ENCODE data around the gene ZFP64. TPM values are rescaled to one million over a fixed set of nuclear protein-coding genes. Genes with fewer than 3 reads are reported as not detected.

Gene ZFP64
- total RNA-seq, 2 donors from 2014 or later, result 6.3 to 10.4 TPM

DNA sequence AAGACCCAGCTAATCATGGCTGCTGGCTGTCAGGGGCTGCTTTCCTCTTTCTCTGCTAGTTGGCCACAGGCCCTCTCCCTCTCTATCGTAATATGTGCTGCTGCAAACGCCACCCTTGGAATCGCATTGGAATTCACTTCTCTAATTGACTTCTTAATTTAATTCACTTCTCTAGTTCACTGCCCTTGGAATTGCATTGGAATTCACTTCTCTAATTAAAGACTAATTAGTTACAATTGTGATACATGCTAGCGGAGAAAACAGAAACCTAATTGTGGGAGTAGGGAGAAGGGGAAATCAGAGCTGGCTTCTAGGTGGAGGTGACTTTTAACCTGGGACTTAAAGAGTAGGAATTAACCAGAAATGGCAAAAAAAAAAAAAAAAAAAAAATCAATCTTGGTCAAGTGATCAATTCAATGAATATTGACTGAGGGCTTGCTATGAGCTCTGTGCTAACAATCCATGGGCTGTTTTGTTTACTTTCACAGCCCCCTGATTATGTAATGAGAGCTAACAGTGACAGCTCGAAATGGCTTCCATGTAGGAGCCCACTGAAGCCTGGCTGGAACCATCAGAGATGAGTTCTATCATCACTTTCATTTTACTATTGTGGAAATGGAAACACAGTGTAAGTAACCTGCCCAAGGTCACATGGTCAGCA is 11.3 kb downstream of the ZFP64 start:
- TF ChIP-seq POLR2A (IDR thresholded peaks at IDR 0.05), result no peak
- TF ChIP-seq, protein P1, sequence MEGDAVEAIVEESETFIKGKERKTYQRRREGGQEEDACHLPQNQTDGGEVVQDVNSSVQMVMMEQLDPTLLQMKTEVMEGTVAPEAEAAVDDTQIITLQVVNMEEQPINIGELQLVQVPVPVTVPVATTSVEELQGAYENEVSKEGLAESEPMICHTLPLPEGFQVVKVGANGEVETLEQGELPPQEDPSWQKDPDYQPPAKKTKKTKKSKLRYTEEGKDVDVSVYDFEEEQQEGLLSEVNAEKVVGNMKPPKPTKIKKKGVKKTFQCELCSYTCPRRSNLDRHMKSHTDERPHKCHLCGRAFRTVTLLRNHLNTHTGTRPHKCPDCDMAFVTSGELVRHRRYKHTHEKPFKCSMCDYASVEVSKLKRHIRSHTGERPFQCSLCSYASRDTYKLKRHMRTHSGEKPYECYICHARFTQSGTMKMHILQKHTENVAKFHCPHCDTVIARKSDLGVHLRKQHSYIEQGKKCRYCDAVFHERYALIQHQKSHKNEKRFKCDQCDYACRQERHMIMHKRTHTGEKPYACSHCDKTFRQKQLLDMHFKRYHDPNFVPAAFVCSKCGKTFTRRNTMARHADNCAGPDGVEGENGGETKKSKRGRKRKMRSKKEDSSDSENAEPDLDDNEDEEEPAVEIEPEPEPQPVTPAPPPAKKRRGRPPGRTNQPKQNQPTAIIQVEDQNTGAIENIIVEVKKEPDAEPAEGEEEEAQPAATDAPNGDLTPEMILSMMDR (IDR thresholded peaks at IDR 0.05), result no peak
- Histone ChIP-seq H3K9me3 (no peaks in the 10 kb centered on the region), H3K4me1 (no peaks in the 10 kb centered on the region), H3K4me3 (no peak overlapping the region), H3K36me3 (replicated peaks in 1 of 2; ENCODE audit: insufficient read depth in 1 of 2, low read depth in 2 of 2) (no peaks in the 10 kb centered on the region), H3K27me3 (no peaks in the 10 kb centered on the region), H3K27ac (no peak overlapping the region)
- ATAC-seq (no peak), DNase-seq (no peak)
- WGBS, 2 donors, result 94 to 95% methylated on average over 5 of the region's 5 CpGs
- intact Hi-C loops (cut with DNase I), result no loop called here

DNA sequence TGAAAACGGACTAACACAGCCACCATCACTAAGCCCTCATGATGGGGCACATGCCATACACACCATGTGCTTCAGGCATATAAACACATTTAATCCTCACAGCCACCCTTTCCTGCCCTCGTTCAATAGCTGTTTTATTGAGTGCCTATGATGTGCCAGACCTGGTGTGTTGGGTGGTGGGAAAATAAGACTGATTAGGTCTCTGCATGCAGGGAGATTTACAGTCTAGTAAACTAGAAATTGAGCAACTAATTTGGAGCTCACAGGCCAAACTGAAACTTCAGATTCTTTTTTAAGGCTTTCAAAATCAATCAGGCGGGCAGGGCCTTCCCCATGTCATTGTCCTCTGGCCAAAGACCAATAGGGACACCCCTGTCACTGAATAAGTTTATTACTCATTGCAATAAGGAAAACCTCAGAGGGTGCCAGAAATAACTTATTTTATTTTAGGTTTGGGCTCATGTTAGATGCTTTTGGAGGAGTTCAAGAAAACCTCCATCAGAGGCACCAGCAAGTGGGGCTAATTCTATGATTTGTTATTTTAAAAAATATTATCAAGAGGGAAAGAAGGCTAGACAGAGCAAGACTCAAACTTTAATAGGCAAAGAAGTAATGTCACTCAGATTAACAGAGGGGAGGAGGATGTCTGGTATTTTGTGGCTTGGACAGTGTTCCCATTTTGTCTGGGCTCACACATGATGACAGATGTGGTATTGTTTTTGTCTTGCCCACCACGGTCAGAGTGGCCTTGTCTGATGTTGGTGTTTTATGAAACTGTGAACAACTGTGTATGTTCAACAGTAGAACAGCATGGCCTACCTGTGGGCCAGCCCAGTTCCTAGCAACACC is 12.0 kb downstream of the ZFP64 start:
- Histone ChIP-seq H3K4me1 (no peaks in the 10 kb centered on the region), H3K27ac (no peak overlapping the region), H3K4me3 (no peak overlapping the region), H3K36me3 (replicated peaks in 1 of 2; ENCODE audit: insufficient read depth in 1 of 2, low read depth in 2 of 2) (no peaks in the 10 kb centered on the region), H3K9me3 (no peaks in the 10 kb centered on the region), H3K27me3 (no peaks in the 10 kb centered on the region)
- DNase-seq (no peak), ATAC-seq (no peak)
- WGBS, 2 donors, result 82 to 86% methylated on average over 4 of the region's 4 CpGs
- intact Hi-C loops (cut with DNase I), result no loop called here
- no peak for TF ChIP-seq POLR2A (IDR thresholded peaks at IDR 0.05)
- TF ChIP-seq, protein P1 (IDR thresholded peaks at IDR 0.05), result no peak

DNA sequence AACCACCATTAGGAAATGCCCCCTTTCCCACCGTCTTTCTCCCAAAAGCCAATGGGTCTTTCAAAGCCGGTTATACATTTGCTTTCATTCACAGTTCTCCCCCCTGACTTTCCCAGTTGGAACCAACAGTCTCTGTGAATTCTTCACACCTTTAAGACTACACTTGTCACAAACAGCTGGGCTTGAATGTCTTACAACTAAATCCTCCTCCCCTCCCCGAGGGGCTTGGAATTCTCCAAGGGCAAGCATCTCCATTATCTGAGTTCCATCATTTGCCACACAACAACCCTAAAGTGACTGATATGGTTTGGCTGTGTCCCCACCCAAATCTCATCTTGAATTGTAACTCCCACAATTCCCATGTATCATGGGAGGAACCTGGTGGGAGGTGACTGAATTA is 12.9 kb downstream of the ZFP64 start:
- H3K27ac ChIP-seq, result no peak overlapping the region
- no peak overlapping the region for H3K4me3 ChIP-seq
- TF ChIP-seq, protein P1 (IDR thresholded peaks at IDR 0.05), result no peak
- TF ChIP-seq POLR2A (IDR thresholded peaks at IDR 0.05), result no peak
- H3K36me3 ChIP-seq (replicated peaks in 1 of 2; ENCODE audit: insufficient read depth in 1 of 2, low read depth in 2 of 2), result no peaks in the 10 kb centered on the region
- intact Hi-C loops (cut with DNase I), result no loop called here
- no peaks in the 10 kb centered on the region for H3K4me1 ChIP-seq
- WGBS, 2 donors, result 79 to 82% methylated on average over 3 of the region's 3 CpGs
- no peak for DNase-seq
- no peaks in the 10 kb centered on the region for H3K27me3 ChIP-seq
- no peak for ATAC-seq
- H3K9me3 ChIP-seq, result no peaks in the 10 kb centered on the region

DNA sequence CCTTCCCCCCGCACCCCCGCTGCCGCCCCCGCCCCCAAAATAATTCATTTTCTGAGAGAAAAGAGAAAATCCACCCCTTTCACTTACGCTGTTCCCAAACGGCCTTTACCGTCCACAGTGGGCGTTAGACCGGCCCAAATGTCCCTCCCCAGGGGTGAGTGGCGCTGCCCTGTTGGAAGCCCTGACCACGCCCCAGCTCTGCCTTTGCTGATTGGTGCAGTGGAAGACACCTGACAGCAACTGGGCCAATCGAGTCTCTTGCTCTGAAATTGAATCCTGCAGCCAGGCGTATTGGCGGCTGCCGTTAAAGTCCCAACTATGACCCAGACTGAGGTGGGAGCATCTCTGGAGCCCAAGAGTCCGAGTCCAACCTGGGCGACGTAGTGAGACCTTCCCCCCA is 15.7 kb downstream of the ZFP64 start:
- Histone ChIP-seq H3K9me3 (no peaks in the 10 kb centered on the region), H3K4me1 (no peaks in the 10 kb centered on the region), H3K27me3 (no peaks in the 10 kb centered on the region), H3K36me3 (replicated peaks in 1 of 2; ENCODE audit: insufficient read depth in 1 of 2, low read depth in 2 of 2) (no peaks in the 10 kb centered on the region), H3K27ac (no peak overlapping the region), H3K4me3 (no peak overlapping the region)
- TF ChIP-seq, protein P1 (IDR thresholded peaks at IDR 0.05), result no peak
- TF ChIP-seq POLR2A (IDR thresholded peaks at IDR 0.05), result no peak
- intact Hi-C loops (cut with DNase I), result no loop called here
- WGBS, 2 donors, result 96 to 98% methylated on average over 18 of the region's 18 CpGs
- ATAC-seq (no peak), DNase-seq (no peak)

Data from body of pancreas (tissue), 4 donors.